H9 (cell line): Measurements from ENCODE around the gene FOSL2. TPM values are rescaled to one million over a fixed set of nuclear protein-coding genes. Genes with fewer than 3 reads are reported as not detected.

Experiments used
- DNase-seq: peaks from one replicate; pipeline ENCODE4 v3.0.0-alpha.2; 2017
- H2AFZ ChIP-seq: one replicate; pipeline ENCODE4 v1.6.1; 2013; ENCODE audit warnings: mild to moderate bottlenecking, low read length, control low read depth, moderate library complexity
- H2AK5ac ChIP-seq: 2 replicates; pipeline ENCODE4 v1.6.1; 2013; ENCODE audit warnings: low read length, control low read depth, mixed read lengths; ENCODE audit not compliant: insufficient read length
- H2BK120ac ChIP-seq: one replicate; pipeline ENCODE4 v1.6.1; 2013; ENCODE audit warnings: low read depth, mild to moderate bottlenecking, low read length, control low read depth, inconsistent platforms; ENCODE audit not compliant: poor library complexity, severe bottlenecking
- H2BK12ac ChIP-seq: 2 replicates; pipeline ENCODE4 v1.6.1; 2013; ENCODE audit warnings: low read length, control low read depth, mixed read lengths, low read depth; ENCODE audit not compliant: insufficient read length
- H2BK15ac ChIP-seq: 2 replicates; pipeline ENCODE4 v1.6.1; 2013; ENCODE audit warnings: low read depth, low read length, control low read depth
- H2BK20ac ChIP-seq: one replicate; pipeline ENCODE4 v1.6.1; 2013; ENCODE audit warnings: low read depth, mild to moderate bottlenecking, low read length, control low read depth, inconsistent platforms; ENCODE audit not compliant: poor library complexity, severe bottlenecking
- H2BK5ac ChIP-seq: 2 replicates; pipeline ENCODE4 v1.6.1; 2013; ENCODE audit warnings: low read length, control low read depth, mixed read lengths; ENCODE audit not compliant: insufficient read length
- H3K14ac ChIP-seq: 2 replicates; pipeline ENCODE4 v1.6.1; 2013; ENCODE audit warnings: low read length, control low read depth; ENCODE audit not compliant: insufficient read depth
- H3K18ac ChIP-seq: 2 replicates; pipeline ENCODE4 v1.6.1; 2013; ENCODE audit warnings: low read depth, mild to moderate bottlenecking, mixed read lengths, low read length, control low read depth; ENCODE audit not compliant: insufficient read length
- H3K23ac ChIP-seq: 2 replicates; pipeline ENCODE4 v1.6.1; 2013; ENCODE audit warnings: low read length, control low read depth, mixed read lengths, low read depth; ENCODE audit not compliant: insufficient read length
- H3K23me2 ChIP-seq: 2 replicates; pipeline ENCODE4 v1.6.1; 2013; ENCODE audit warnings: low read depth, mild to moderate bottlenecking, mixed read lengths, low read length, control low read depth; ENCODE audit not compliant: insufficient read length, poor library complexity, severe bottlenecking
- H3K27ac ChIP-seq: 2 replicates; pipeline ENCODE4 v1.5.1; 2013; ENCODE audit warnings: low read length, control low read depth, mixed read lengths, low read depth; ENCODE audit not compliant: insufficient read length
- H3K27me3 ChIP-seq: 2 replicates; pipeline ENCODE4 v1.6.1; 2013; ENCODE audit warnings: low read length, control low read depth, inconsistent platforms; ENCODE audit not compliant: insufficient read depth
- H3K4ac ChIP-seq: 2 replicates; pipeline ENCODE4 v1.6.1; 2013; ENCODE audit warnings: low read depth, mild to moderate bottlenecking, control low read depth, inconsistent platforms, low read length, moderate library complexity
- H3K4me1 ChIP-seq: 2 replicates; pipeline ENCODE4 v1.6.1; 2013; ENCODE audit warnings: low read length, control low read depth, inconsistent platforms; ENCODE audit not compliant: insufficient read depth
- H3K4me2 ChIP-seq: 2 replicates; pipeline ENCODE4 v1.6.1; 2013; ENCODE audit warnings: low read length, control low read depth, mixed read lengths; ENCODE audit not compliant: insufficient read length, insufficient read depth
- H3K56ac ChIP-seq: 2 replicates; pipeline ENCODE4 v1.6.1; 2013; ENCODE audit warnings: low read depth, mild to moderate bottlenecking, mixed read lengths, low read length, control low read depth; ENCODE audit not compliant: insufficient read length
- H3K79me1 ChIP-seq: 2 replicates; pipeline ENCODE4 v1.6.1; 2013; ENCODE audit warnings: low read depth, mild to moderate bottlenecking, moderate library complexity, low read length, control low read depth, inconsistent platforms; ENCODE audit not compliant: insufficient read depth, poor library complexity, severe bottlenecking
- H3K79me2 ChIP-seq: 2 replicates; pipeline ENCODE4 v1.6.1; 2013; ENCODE audit warnings: low read length, control low read depth, inconsistent platforms; ENCODE audit not compliant: insufficient read depth
- H3K9ac ChIP-seq: 2 replicates; pipeline ENCODE4 v1.6.1; 2013; ENCODE audit warnings: low read length, control low read depth, mixed read lengths; ENCODE audit not compliant: insufficient read length; ENCODE audit errors: extremely low read depth
- H3K9me3 ChIP-seq: one replicate; pipeline ENCODE4 v1.6.1; 2013; ENCODE audit warnings: low read depth, low read length, inconsistent platforms; ENCODE audit not compliant: control insufficient read depth
- H3T11ph ChIP-seq: one replicate; pipeline ENCODE4 v1.6.1; 2013; ENCODE audit warnings: mild to moderate bottlenecking, low read length, control low read depth, inconsistent platforms
- H4K20me1 ChIP-seq: one replicate; pipeline ENCODE4 v1.6.1; 2013; ENCODE audit not compliant: control insufficient read depth, insufficient read length, insufficient read depth
- H4K5ac ChIP-seq: 2 replicates; pipeline ENCODE4 v1.6.1; 2013; ENCODE audit warnings: low read depth, mild to moderate bottlenecking, mixed read lengths, low read length, control low read depth; ENCODE audit not compliant: insufficient read length
- H4K8ac ChIP-seq: replicated peaks from 2 replicates; pipeline ENCODE4 v1.6.1; 2013; ENCODE audit warnings: low read length, control low read depth, mixed read lengths, low read depth; ENCODE audit not compliant: insufficient read length
- H4K91ac ChIP-seq: 2 replicates; pipeline ENCODE4 v1.6.1; 2013; ENCODE audit warnings: low read depth, mild to moderate bottlenecking, moderate library complexity, mixed read lengths, low read length, control low read depth; ENCODE audit not compliant: insufficient read length
- H3K27ac Mint-ChIP-seq, 3 experiments: 2 replicates in 2 of 3; 3 replicates in 1 of 3; pipeline ENCODE4 v1.8.0; 2020 to 2021; ENCODE audit warnings: mixed read lengths in 3 of 3, mild to moderate bottlenecking in 1 of 3, moderate library complexity in 1 of 3
- H3K27me3 Mint-ChIP-seq: 2 replicates; pipeline ENCODE4 v1.8.0; 2021; ENCODE audit warnings: low read depth, mild to moderate bottlenecking, moderate library complexity, mixed read lengths
- H3K36me3 Mint-ChIP-seq, 3 experiments: 2 replicates in 2 of 3; 3 replicates in 1 of 3; pipeline ENCODE4 v1.8.0; 2020 to 2021; ENCODE audit warnings: low read depth in 3 of 3, mixed read lengths in 3 of 3; ENCODE audit not compliant: insufficient read depth in 1 of 3
- H3K4me1 Mint-ChIP-seq, 2 experiments: 2 replicates each; pipeline ENCODE4 v1.8.0; 2020; ENCODE audit warnings: mixed read lengths in 2 of 2
- H3K4me3 Mint-ChIP-seq, 2 experiments: 2 replicates in 1 of 2; 3 replicates in 1 of 2; pipeline ENCODE4 v1.8.0; 2020 to 2021; ENCODE audit warnings: mild to moderate bottlenecking in 2 of 2, mixed read lengths in 2 of 2, moderate library complexity in 1 of 2
- H3K9me3 Mint-ChIP-seq, 2 experiments: 2 replicates in 1 of 2; 3 replicates in 1 of 2; pipeline ENCODE4 v1.8.0; 2020; ENCODE audit warnings: mild to moderate bottlenecking in 2 of 2, mixed read lengths in 2 of 2, moderate library complexity in 1 of 2
- CTCF ChIP-seq: fragments of 200-600 bp; sonication (generic); conservative IDR thresholded peaks from 3 replicates; pipeline ENCODE4 v1.8.0; 2021; ENCODE audit warnings: antibody characterized with exemption, mild to moderate bottlenecking
- WGBS: extraction: QIAGEN DNeasy Blood & Tissue Kit; methylation state at CpG from one replicate; pipeline ENCODE4 v1.1.7; 2013; ENCODE audit warnings: missing lambda C conversion rate, low lambda C conversion rate, mixed read lengths; ENCODE audit not compliant: insufficient read length; ENCODE audit errors: extremely low coverage; 5-methylcytosine and 5-hydroxymethylcytosine counted together
- total RNA-seq: library from RNA; stranded (reverse); gene quantifications from 2 replicates; pipeline ENCODE4 v1.2.1, GENCODE V29; 2021

FOSL2 gene
- total RNA-seq, 1 experiment from 2014 or later: 7.4 TPM

- TF ChIP-seq CTCF: no peak
- H3K4me1 Mint-ChIP-seq: peaks cover 11 to 13% of the 10 kb centered on the region in 2 experiments
- H2BK120ac ChIP-seq: no peak overlapping the region
- no peak for DNase-seq
- H3K14ac ChIP-seq: no peak overlapping the region
- H3K27me3 ChIP-seq: no peaks in the 10 kb centered on the region; the same call in 1 of the 2 replicates
- no peaks in the 10 kb centered on the region for H3K9me3 ChIP-seq
- no peak overlapping the region for H3K4me3 Mint-ChIP-seq
- H3K4me2 ChIP-seq: no peak overlapping the region
- no peak overlapping the region for H3K23ac ChIP-seq
- no peak overlapping the region for H3K27ac Mint-ChIP-seq
- H4K91ac ChIP-seq: no peak overlapping the region
- H2AFZ ChIP-seq: no peak overlapping the region
- no peak overlapping the region for H4K8ac ChIP-seq
- H3T11ph ChIP-seq: no peak overlapping the region
- H2BK20ac ChIP-seq: no peak overlapping the region
- no peaks in the 10 kb centered on the region for H3K79me2 ChIP-seq
- H3K56ac ChIP-seq: no peak overlapping the region
- no peak overlapping the region for H2AK5ac ChIP-seq
- H4K5ac ChIP-seq: no peak overlapping the region
- no peaks in the 10 kb centered on the region for H3K4me1 ChIP-seq
- WGBS: no CpG with 5 or more reads among the region's 19 CpGs
- no peaks in the 10 kb centered on the region for H4K20me1 ChIP-seq
- H3K23me2 ChIP-seq: no peaks in the 10 kb centered on the region
- no peak overlapping the region for H3K9ac ChIP-seq
- H3K9me3 Mint-ChIP-seq: no peaks in the 10 kb centered on the region; a peak in 1 of 5 replicates
- no peaks in the 10 kb centered on the region for H3K36me3 Mint-ChIP-seq
- H3K79me1 ChIP-seq: no peaks in the 10 kb centered on the region
- H3K18ac ChIP-seq: no peak overlapping the region
- no peak overlapping the region for H2BK5ac ChIP-seq
- H2BK12ac ChIP-seq: no peak overlapping the region
- no peak overlapping the region for H2BK15ac ChIP-seq
- H3K4ac ChIP-seq: no peak overlapping the region
- peaks cover 77% of the 10 kb centered on the region for H3K27me3 Mint-ChIP-seq
- no peak overlapping the region for H3K27ac ChIP-seq
Observed at GRCh38 chr2:28377195-28377816, 15.4 kb upstream of the FOSL2 start.
